GM12865 (cell line): ENCODE data around the gene NCR2.

Experiments
- DNase-seq: peaks from one replicate; pipeline ENCODE4 v3.0.0; 2010; ENCODE audit warnings: low read depth
- H3K4me3 ChIP-seq: 2 replicates; pipeline ENCODE4 v1.5.1; 2011; ENCODE audit warnings: mild to moderate bottlenecking, low read depth, low read length, control low read depth
- TF ChIP-seq, protein P1 (sequence below): IDR thresholded peaks from 2 replicates; pipeline ENCODE4 v1.5.1; 2011; ENCODE audit warnings: low read length, control low read depth, low read depth, inconsistent platforms; ENCODE audit not compliant: insufficient read depth; ENCODE audit errors: missing control alignments

Gene NCR2

DNA sequence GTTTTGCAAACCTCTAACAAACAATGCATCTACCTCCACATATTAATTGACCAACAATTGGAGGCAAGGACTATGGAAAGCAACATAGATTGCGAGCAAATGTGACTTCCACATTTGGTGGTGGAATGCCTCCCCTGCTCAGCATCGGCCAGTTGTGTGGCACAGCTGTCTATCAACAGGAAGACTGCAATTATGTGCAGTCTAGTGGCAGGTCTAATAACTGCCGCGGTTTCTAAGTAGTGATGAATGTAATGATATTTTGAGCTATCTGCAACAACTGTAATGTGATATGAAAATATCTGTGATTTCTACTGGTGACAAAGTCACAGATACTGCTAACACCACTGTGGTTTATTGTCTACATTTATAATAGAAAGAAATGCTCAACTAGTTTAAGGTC lies 56.8 kb downstream of the NCR2 start:
- no peak for DNase-seq

DNA sequence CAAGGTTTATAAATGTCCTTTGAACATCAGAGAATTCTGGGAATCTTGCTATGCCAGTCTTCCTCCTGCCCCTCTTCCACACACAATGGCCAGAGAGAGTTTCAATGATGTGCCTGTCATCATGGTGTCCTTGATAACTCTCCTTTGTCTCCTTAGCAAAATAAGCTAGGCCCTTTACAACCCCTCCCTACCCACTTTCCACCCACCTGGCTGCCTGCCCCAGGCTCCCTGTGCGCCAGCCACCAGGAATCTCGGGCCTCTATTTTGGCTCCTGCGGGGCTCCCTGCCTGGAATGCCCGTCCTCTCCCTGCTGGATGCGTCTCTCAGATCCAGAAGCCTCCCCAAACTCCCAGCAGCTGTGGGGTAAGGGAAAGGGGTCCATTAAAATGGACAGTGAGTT lies 60.9 kb downstream of the NCR2 start:
- no peak overlapping the region for H3K4me3 ChIP-seq
- TF ChIP-seq, protein P1, sequence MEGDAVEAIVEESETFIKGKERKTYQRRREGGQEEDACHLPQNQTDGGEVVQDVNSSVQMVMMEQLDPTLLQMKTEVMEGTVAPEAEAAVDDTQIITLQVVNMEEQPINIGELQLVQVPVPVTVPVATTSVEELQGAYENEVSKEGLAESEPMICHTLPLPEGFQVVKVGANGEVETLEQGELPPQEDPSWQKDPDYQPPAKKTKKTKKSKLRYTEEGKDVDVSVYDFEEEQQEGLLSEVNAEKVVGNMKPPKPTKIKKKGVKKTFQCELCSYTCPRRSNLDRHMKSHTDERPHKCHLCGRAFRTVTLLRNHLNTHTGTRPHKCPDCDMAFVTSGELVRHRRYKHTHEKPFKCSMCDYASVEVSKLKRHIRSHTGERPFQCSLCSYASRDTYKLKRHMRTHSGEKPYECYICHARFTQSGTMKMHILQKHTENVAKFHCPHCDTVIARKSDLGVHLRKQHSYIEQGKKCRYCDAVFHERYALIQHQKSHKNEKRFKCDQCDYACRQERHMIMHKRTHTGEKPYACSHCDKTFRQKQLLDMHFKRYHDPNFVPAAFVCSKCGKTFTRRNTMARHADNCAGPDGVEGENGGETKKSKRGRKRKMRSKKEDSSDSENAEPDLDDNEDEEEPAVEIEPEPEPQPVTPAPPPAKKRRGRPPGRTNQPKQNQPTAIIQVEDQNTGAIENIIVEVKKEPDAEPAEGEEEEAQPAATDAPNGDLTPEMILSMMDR = no peak
- DNase-seq = no peak

More for the DNA sequence above, 56.8 kb downstream of the NCR2 start:
- no peak overlapping the region for H3K4me3 ChIP-seq
- TF ChIP-seq, protein P1 = no peak

DNA sequence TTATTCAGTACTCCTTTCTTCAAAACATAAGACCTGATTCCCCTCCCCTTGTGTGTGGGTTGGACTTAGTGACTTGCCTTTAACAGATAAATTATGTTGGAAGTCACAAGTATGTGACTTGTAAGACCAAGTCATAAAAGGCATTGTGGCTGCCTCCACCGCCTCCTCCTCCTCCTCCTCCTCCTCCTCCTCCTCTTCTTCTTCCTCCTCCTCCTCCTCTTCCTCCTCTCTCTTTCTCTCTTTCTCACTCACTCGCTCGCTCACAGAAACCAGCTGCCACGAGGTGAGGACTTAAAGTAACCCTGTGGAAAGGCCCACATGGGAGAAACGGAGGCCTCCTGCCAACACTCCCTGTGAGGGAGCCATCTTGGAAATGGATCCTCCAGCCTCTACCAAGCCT lies 64.0 kb downstream of the NCR2 start:
- H3K4me3 ChIP-seq = no peak overlapping the region
- DNase-seq = no peak
- TF ChIP-seq, protein P1 = no peak
